Activated CD8-positive, alpha-beta T cell treated with anti-CD3 and anti-CD28 coated beads for 36 hours (primary cell): ENCODE data around the gene GALNT2. TPM values are rescaled to one million over a fixed set of nuclear protein-coding genes. Genes with fewer than 3 reads are reported as not detected.

Source experiments
- ATAC-seq: fragments of 200-7000 bp; cut with Tn5 transposase; one replicate; pipeline ENCODE4 v1.10.0; 2021; ENCODE audit warnings: mild to moderate bottlenecking, moderate library complexity
- CTCF ChIA-PET: fragments of 350-600 bp; sonication (Branson Sonifier 250); formaldehyde crosslinking; loops from one replicate; lab custom pipeline; 2021; ENCODE audit warnings: antibody characterized with exemption; lab: Charles Lee
- POLR2A ChIA-PET: fragments of 350-600 bp; sonication (Branson Sonifier 250); formaldehyde crosslinking; loops from one replicate; lab custom pipeline; 2021; ENCODE audit warnings: antibody characterized with exemption; lab: Charles Lee
- DNase-seq: peaks from one replicate; pipeline ENCODE4 v3.0.0-alpha.2; 2020
- H3K27ac Mint-ChIP-seq: one replicate; pipeline ENCODE4 v1.8.0; 2021; ENCODE audit warnings: mild to moderate bottlenecking, mixed read lengths
- H3K27me3 Mint-ChIP-seq: one replicate; pipeline ENCODE4 v1.8.0; 2021; ENCODE audit warnings: mixed read lengths
- H3K36me3 Mint-ChIP-seq: one replicate; pipeline ENCODE4 v1.8.0; 2021; ENCODE audit warnings: low read depth, mixed read lengths
- H3K4me1 Mint-ChIP-seq: one replicate; pipeline ENCODE4 v1.8.0; 2021; ENCODE audit warnings: low read depth, mixed read lengths
- H3K4me3 Mint-ChIP-seq: one replicate; pipeline ENCODE4 v1.8.0; 2021; ENCODE audit warnings: mild to moderate bottlenecking, moderate library complexity, mixed read lengths
- H3K9me3 Mint-ChIP-seq: one replicate; pipeline ENCODE4 v1.8.0; 2021; ENCODE audit warnings: mixed read lengths
- CTCF ChIP-seq: fragments of 200-600 bp; IDR thresholded peaks from one replicate; pipeline ENCODE4 v1.8.0; 2022; ENCODE audit warnings: antibody characterized with exemption, mild to moderate bottlenecking
- intact Hi-C: fragments of 100-400 bp; cut with micrococcal nuclease; formaldehyde crosslinking; loops from one replicate; pipeline ENCODE4 v1.10.0; 2022
- total RNA-seq, 2 experiments: library from RNA; stranded (reverse); gene quantifications; one replicate each; pipeline ENCODE4 v1.2.3, GENCODE V29; 2021

Gene GALNT2
- total RNA-seq, 2 experiments from 2014 or later, result 40.1 to 42.3 TPM

GRCh38 chr1:230260831-230261230, 193.8 kb downstream of the GALNT2 start:
- H3K4me3 Mint-ChIP-seq, result no peak overlapping the region
- ATAC-seq (no peak), DNase-seq (no peak)
- H3K27me3 Mint-ChIP-seq, result no peaks in the 10 kb centered on the region
- ChIA-PET POLR2A (no interaction called here), CTCF (no interaction called here)
- H3K36me3 Mint-ChIP-seq, result peaks cover 23% of the 10 kb centered on the region
- intact Hi-C loops, result no loop called here
- H3K27ac Mint-ChIP-seq, result no peak overlapping the region
- H3K9me3 Mint-ChIP-seq, result no peaks in the 10 kb centered on the region
- no peaks in the 10 kb centered on the region for H3K4me1 Mint-ChIP-seq
- no peak for TF ChIP-seq CTCF

GRCh38 chr1:230261928-230262650, 195.1 kb downstream of the GALNT2 start:
- ATAC-seq, result no peak

GRCh38 chr1:230262867-230263567, 196.0 kb downstream of the GALNT2 start:
- POLR2A ChIA-PET, result no interaction called here
- no peaks in the 10 kb centered on the region for H3K9me3 Mint-ChIP-seq
- CTCF ChIA-PET, result no interaction called here
- ATAC-seq, result no peak
- TF ChIP-seq CTCF, result no peak
- no peaks in the 10 kb centered on the region for H3K4me1 Mint-ChIP-seq
- intact Hi-C loops, result no loop called here
- peaks cover 28% of the 10 kb centered on the region for H3K36me3 Mint-ChIP-seq
- no peak overlapping the region for H3K27ac Mint-ChIP-seq
- DNase-seq, result no peak
- no peak overlapping the region for H3K4me3 Mint-ChIP-seq
- H3K27me3 Mint-ChIP-seq, result no peaks in the 10 kb centered on the region

More at GRCh38 chr1:230261928-230262650, 195.1 kb downstream of the GALNT2 start:
- Mint-ChIP-seq H3K27ac (no peak overlapping the region), H3K27me3 (no peaks in the 10 kb centered on the region), H3K4me3 (no peak overlapping the region), H3K4me1 (no peaks in the 10 kb centered on the region), H3K9me3 (no peaks in the 10 kb centered on the region), H3K36me3 (peaks cover 29% of the 10 kb centered on the region)
- TF ChIP-seq CTCF, result no peak
- CTCF ChIA-PET, result no interaction called here
- intact Hi-C loops, result no loop called here
- POLR2A ChIA-PET, result no interaction called here
- no peak for DNase-seq

- H3K4me3 Mint-ChIP-seq, result no peak overlapping the region
Measured at GRCh38 chr1:230263568-230264195, 196.6 kb downstream of the GALNT2 start.

More at GRCh38 chr1:230263568-230264195, 196.6 kb downstream of the GALNT2 start:
- no peaks in the 10 kb centered on the region for H3K9me3 Mint-ChIP-seq
- peaks cover under 1% of the 10 kb centered on the region for H3K4me1 Mint-ChIP-seq
- peaks cover 28% of the 10 kb centered on the region for H3K36me3 Mint-ChIP-seq
- ChIA-PET POLR2A (no interaction called here), CTCF (no interaction called here)
- DNase-seq (no peak), ATAC-seq (no peak)
- no peak overlapping the region for H3K27ac Mint-ChIP-seq
- intact Hi-C loops, result no loop called here
- no peaks in the 10 kb centered on the region for H3K27me3 Mint-ChIP-seq
- no peak for TF ChIP-seq CTCF
